Omental fat pad (tissue), 4 donors: ENCODE measurements around the gene PHF11. TPM values are rescaled to one million over a fixed set of nuclear protein-coding genes. Genes with fewer than 3 reads are reported as not detected.
"Not testable (repeated sequence)": the region's sequence is repeated elsewhere in the genome, so short reads cannot be mapped to it uniquely, and the experiment has no call there.

Experiments used
- ATAC-seq: fragments of 150-250 bp; one replicate; pipeline ENCODE4 v1.9.1; 2016; ENCODE audit warnings: mild to moderate bottlenecking, moderate library complexity; ENCODE audit not compliant: low FRiP score
- DNase-seq: peaks from one replicate; pipeline ENCODE4 v3.0.0-alpha.2; 2019; ENCODE audit warnings: low spot score
- total RNA-seq, 4 donors: library from RNA; depleted of rRNA; stranded (reverse); fragments of >200 nt; gene quantifications; one replicate each; pipeline ENCODE4 v1.1.0, GENCODE V29; 2016
- TF ChIP-seq, protein P1 (sequence below), 3 donors: fragments of 450-650 bp; IDR thresholded peaks; one replicate each; pipeline ENCODE4 v1.5.1; 2016 to 2017; ENCODE audit warnings: antibody characterized with exemption in 3 of 3, mild to moderate bottlenecking in 3 of 3, moderate library complexity in 2 of 3

PHF11 gene
- total RNA-seq, 4 donors from 2014 or later = 22.9 to 54.2 (median 26.9) TPM

DNA sequence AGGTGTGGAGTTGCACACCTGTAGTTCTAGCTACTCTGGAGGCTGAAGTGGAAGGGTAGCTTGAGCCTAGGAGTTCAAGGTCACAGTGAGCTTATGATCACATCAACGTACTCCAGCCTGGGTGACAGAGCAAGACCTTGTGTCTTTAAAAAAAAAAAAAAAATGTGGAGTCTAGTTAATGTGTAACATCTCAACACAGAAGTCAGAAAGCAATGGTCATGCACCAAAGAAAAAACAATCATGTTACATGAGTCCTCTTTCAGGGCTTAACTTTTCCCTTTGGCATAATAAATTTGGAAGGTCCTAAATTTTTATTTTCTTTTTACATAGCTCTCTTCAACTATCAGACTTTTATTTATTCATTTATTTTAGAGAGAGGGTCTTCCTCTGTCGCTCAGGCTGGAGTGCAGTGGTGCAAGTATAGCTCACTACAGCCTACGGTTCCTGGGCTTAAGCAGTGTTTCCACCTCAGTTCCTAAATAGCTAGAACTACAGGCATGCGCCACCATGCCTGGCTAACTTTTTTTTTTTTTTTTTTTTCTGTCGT, 29.4 kb upstream of the PHF11 start:
- no peak for DNase-seq
- TF ChIP-seq, protein P1, sequence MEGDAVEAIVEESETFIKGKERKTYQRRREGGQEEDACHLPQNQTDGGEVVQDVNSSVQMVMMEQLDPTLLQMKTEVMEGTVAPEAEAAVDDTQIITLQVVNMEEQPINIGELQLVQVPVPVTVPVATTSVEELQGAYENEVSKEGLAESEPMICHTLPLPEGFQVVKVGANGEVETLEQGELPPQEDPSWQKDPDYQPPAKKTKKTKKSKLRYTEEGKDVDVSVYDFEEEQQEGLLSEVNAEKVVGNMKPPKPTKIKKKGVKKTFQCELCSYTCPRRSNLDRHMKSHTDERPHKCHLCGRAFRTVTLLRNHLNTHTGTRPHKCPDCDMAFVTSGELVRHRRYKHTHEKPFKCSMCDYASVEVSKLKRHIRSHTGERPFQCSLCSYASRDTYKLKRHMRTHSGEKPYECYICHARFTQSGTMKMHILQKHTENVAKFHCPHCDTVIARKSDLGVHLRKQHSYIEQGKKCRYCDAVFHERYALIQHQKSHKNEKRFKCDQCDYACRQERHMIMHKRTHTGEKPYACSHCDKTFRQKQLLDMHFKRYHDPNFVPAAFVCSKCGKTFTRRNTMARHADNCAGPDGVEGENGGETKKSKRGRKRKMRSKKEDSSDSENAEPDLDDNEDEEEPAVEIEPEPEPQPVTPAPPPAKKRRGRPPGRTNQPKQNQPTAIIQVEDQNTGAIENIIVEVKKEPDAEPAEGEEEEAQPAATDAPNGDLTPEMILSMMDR (IDR thresholded peaks at IDR 0.05) = no peak
- no peak for ATAC-seq

DNA sequence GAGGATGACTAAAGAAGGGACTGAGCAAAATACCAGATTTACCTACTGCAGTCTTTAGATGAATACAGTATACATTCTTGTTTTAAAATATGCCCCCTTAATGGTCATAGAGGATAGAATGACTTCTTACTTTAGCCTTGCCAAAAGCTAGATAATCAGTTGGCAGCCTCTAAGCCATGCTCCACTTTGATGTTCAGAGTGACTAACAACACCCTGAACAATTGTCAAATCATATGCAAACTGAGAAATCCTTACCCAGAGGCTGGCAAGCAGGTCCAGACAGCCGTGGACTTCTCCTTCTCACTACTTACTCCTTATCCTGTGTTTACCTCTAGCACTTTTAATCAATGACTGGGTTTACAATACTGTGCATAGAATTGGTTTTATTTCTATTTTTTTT, 23.6 kb upstream of the PHF11 start:
- TF ChIP-seq, protein P1 (IDR thresholded peaks at IDR 0.05) = no peak
- peak; percentile 70 for ATAC-seq

DNA sequence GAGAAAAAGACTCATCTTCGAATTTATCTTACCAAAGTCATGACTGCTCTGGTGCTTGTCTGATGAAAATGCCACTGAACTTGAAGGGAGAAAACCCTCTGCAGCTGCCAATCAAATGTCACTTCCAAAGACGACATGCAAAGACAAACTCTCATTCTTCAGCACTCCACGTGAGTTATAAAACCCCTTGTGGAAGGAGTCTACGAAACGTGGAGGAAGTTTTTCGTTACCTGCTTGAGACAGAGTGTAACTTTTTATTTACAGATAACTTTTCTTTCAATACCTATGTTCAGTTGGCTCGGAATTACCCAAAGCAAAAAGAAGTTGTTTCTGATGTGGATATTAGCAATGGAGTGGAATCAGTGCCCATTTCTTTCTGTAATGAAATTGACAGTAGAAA, 19.2 kb upstream of the PHF11 start:
- ATAC-seq (no peak), DNase-seq (no peak)
- TF ChIP-seq, protein P1 (IDR thresholded peaks at IDR 0.05) = no peak

More for the DNA sequence above, 23.6 kb upstream of the PHF11 start:
- no peak for DNase-seq

DNA sequence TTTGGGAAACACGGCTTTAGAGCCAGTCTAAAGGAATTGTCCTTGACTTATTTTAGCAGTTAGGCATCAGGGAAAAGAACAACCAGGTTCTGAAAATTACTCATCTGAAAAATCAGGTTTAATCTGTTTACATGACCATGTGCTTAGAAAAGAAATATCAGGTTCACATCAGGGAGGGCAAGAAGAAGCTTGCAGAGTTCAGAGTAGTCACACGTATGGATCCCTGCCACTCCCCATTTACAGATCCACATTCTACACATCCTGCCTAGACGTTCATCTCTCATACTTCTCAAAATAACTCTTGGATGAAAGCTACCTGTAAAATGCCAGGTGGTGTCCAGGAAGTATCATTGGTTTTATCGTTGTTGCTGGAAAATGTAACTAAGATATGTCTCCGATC, 14.0 kb upstream of the PHF11 start:
- DNase-seq = no peak
- ATAC-seq = no peak
- TF ChIP-seq, protein P1 (IDR thresholded peaks at IDR 0.05) = no peak

DNA sequence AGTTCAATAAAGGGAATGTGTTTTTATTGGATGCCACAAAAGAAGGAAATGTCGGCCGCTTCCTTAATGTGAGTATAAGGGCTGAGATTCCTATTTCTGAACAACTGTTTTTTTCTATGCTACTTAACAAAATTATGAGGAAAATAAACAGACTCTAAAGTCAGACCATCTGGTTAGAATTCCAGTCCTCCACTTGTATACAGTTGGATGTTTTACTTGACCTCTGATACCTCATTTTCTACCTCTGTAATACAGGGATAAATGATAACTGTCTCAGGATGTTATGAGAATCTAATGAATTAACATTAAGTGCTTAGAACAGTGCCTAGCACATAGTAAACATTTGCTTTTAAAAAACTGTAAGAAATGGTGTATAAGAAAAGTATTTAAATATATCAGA, 7.2 kb upstream of the PHF11 start:
- ATAC-seq = no peak
- TF ChIP-seq, protein P1 (IDR thresholded peaks at IDR 0.05) = no peak
- DNase-seq = no peak

DNA sequence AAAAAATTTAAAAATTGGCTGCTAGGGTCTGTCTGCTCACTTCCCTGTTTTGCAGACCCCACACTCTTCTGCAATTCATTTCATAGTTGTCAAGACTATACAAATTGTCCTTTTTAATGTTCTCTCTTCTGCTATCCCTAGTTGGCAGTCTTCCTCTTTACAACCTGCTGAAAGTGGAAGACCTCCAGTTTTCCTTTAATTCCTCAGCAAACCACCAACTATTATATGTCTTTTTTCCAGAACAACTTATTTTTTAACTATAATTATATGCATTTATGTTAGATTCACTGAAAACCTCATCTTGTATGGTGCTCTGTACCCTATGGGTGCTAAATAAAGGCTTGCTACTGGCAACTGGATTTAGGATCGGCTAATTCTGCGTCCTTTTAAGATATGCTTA, 1.1 kb upstream of the PHF11 start:
- ATAC-seq (no peak), DNase-seq (no peak)
- TF ChIP-seq, protein P1 (IDR thresholded peaks at IDR 0.05) = no peak

DNA sequence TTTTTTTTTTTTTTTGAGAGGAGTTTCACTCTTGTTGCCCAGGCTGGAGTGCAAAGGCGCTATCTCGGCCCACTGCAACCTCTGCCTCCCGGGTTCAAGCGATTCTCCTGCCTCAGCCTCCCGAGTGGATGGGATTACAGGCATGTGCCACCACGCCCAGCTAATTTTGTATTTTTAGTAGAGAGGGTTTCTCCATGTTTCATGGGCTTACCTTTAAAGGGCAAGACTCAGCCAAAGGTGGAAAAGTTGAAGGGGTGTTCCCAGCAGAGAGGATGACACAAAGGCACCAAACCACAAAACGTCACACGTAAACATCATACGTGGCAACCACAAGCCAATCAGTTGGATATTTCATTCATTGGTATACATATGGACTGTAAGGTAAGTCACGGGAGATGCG, 1.1 kb downstream of the PHF11 start:
- DNase-seq, ATAC-seq: not testable (repeated sequence)

DNA sequence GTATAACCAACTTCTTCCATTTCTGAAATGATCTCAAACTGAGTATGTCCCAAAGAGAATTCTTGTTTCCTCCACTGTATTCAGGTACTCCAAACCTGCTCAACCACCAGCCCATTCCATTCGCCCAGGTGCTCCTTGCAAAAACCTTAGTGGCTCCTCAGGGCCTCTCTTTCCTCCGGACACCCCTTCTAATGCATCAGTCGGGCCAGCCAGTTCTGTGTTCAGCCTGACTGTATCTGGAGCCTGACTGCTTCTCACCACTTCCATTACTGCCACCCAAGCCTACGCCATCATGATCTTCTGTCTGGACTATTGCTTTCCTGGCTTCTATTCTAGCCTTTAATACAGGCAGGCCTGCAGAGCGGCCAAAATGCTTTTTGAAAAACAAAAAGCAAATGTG, 1.5 kb downstream of the PHF11 start:
- DNase-seq (no peak), ATAC-seq (no peak)
- TF ChIP-seq, protein P1 (IDR thresholded peaks at IDR 0.05) = no peak
